SK-N-SH (cell line): ENCODE results near the gene MIER1. TPM values are rescaled to one million over a fixed set of nuclear protein-coding genes. Genes with fewer than 3 reads are reported as not detected.

Experiments used
- CTCF ChIA-PET: fragments of 300-600, 350-600 bp; formaldehyde crosslinking; extraction: SDS; loops from one replicate; lab custom pipeline; 2021; lab: Yijun Ruan, JAX
- POLR2A ChIA-PET: fragments of 350-600 bp; sonication (Branson Sonifier 250); formaldehyde crosslinking; extraction: SDS; loops from one replicate; lab custom pipeline; 2020; ENCODE audit warnings: antibody characterized with exemption, inconsistent platforms; lab: Yijun Ruan, JAX
- DNase-seq: peaks from one replicate; pipeline ENCODE4 v3.0.0; 2012
- H2AFZ ChIP-seq: fragments of 200-600 bp; sonication (generic); 2 replicates; pipeline ENCODE4 v1.8.1; 2016; ENCODE audit warnings: antibody characterized with exemption, mild to moderate bottlenecking, low read depth
- H3F3A ChIP-seq: fragments of 200-600 bp; sonication (generic); replicated peaks from 2 replicates; pipeline ENCODE3; 2016; ENCODE audit warnings: antibody characterized with exemption, mild to moderate bottlenecking; ENCODE audit not compliant: insufficient read depth
- H3K27ac ChIP-seq, 2 experiments: fragments of 200-500 bp in 1 of 2; fragments of 200-600 bp in 1 of 2; sonication (Bioruptor generic) in 1 of 2; sonication (generic), shearing (Covaris generic) in 1 of 2; 2 replicates each; pipeline versions ENCODE4 v1.5.1 to v1.6.1; 2014 to 2016; ENCODE audit warnings: low read depth in 2 of 2, inconsistent platforms in 1 of 2, low read length in 1 of 2, mild to moderate bottlenecking in 1 of 2, mixed read lengths in 1 of 2
- H3K27me3 ChIP-seq: fragments of 200-600 bp; sonication (generic), shearing (Covaris generic); 2 replicates; pipeline ENCODE4 v1.6.1; 2016; ENCODE audit warnings: mixed run types; ENCODE audit not compliant: insufficient read depth
- H3K36me3 ChIP-seq, 2 experiments: fragments of 200-500 bp in 1 of 2; fragments of 200-600 bp in 1 of 2; sonication (Bioruptor generic) in 1 of 2; sonication (generic) in 1 of 2; replicated peaks in 1 of 2; 2 replicates each; pipeline versions ENCODE3 to v1.5.1; 2014 to 2016; ENCODE audit warnings: low read length in 1 of 2, mild to moderate bottlenecking in 1 of 2; ENCODE audit not compliant: insufficient read depth in 2 of 2, control insufficient read depth in 1 of 2
- H3K4me1 ChIP-seq, 2 experiments: fragments of 200-500 bp in 1 of 2; fragments of 200-600 bp in 1 of 2; sonication (Bioruptor generic) in 1 of 2; sonication (generic), shearing (Covaris generic) in 1 of 2; 2 replicates each; pipeline versions ENCODE4 v1.5.1 to v1.6.1; 2014 to 2016; ENCODE audit warnings: low read depth in 1 of 2, low read length in 1 of 2, mixed run types in 1 of 2; ENCODE audit not compliant: insufficient read depth in 2 of 2, control insufficient read depth in 1 of 2
- H3K4me2 ChIP-seq: fragments of 200-600 bp; sonication (generic), shearing (Covaris generic); 2 replicates; pipeline ENCODE4 v1.6.1; 2017; ENCODE audit warnings: mixed run types
- H3K4me3 ChIP-seq, 2 experiments: fragments of 200-500 bp in 1 of 2; fragments of 200-600 bp in 1 of 2; sonication (Bioruptor generic) in 1 of 2; sonication (generic), shearing (Covaris generic) in 1 of 2; 2 replicates each; pipeline versions ENCODE4 v1.5.1 to v1.8.1; 2014 to 2016; ENCODE audit warnings: low read depth in 2 of 2, inconsistent platforms in 1 of 2, low read length in 1 of 2, mild to moderate bottlenecking in 1 of 2, mixed read lengths in 1 of 2, moderate library complexity in 1 of 2
- H3K79me2 ChIP-seq: fragments of 200-600 bp; sonication (generic); 2 replicates; pipeline ENCODE4 v1.8.1; 2017; ENCODE audit warnings: mild to moderate bottlenecking; ENCODE audit not compliant: insufficient read depth
- H3K9ac ChIP-seq: fragments of 200-600 bp; sonication (generic); 2 replicates; pipeline ENCODE4 v1.6.1; 2017; ENCODE audit warnings: mixed run types
- H3K9me2 ChIP-seq: fragments of 200-600 bp; sonication (generic); 2 replicates; pipeline ENCODE4 v1.6.1; 2017; ENCODE audit warnings: mixed run types
- H3K9me3 ChIP-seq: fragments of 200-600 bp; sonication (generic); 2 replicates; pipeline ENCODE4 v1.6.1; 2017; ENCODE audit warnings: mixed run types, mild to moderate bottlenecking, moderate library complexity
- H4K20me1 ChIP-seq: fragments of 200-600 bp; sonication (generic); 2 replicates; pipeline ENCODE4 v1.6.1; 2017; ENCODE audit warnings: mild to moderate bottlenecking, mixed run types; ENCODE audit not compliant: insufficient read depth
- EP300 ChIP-seq, 2 experiments: IDR thresholded peaks; 2 replicates each; pipeline versions ENCODE4 v1.4.0 to v1.6.1; 2012; ENCODE audit warnings: borderline replicate concordance in 1 of 2, low read depth in 1 of 2, low read length in 1 of 2
- FOSL2 ChIP-seq: IDR thresholded peaks from 2 replicates; pipeline ENCODE4 v1.4.0; 2012; ENCODE audit warnings: low read depth, mild to moderate bottlenecking, moderate library complexity, borderline replicate concordance
- FOXJ3 ChIP-seq: sonication (generic); formaldehyde crosslinking; IDR thresholded peaks from 2 replicates; pipeline ENCODE4 v1.5.1; 2020; ENCODE audit warnings: mild to moderate bottlenecking, missing genetic modification reagents
- FOXM1 ChIP-seq: IDR thresholded peaks from 2 replicates; pipeline ENCODE4 v1.4.0; 2012; ENCODE audit warnings: low read depth, mild to moderate bottlenecking
- JUND ChIP-seq: IDR thresholded peaks from 2 replicates; pipeline ENCODE4 v1.4.0; 2012
- MXI1 ChIP-seq: IDR thresholded peaks from 2 replicates; pipeline ENCODE4 v1.6.1; 2012; ENCODE audit warnings: mild to moderate bottlenecking, low read depth, low read length, improper control_type of control experiment
- POLR2AphosphoS5 ChIP-seq: IDR thresholded peaks from 2 replicates; pipeline ENCODE4 v1.6.1; 2012; ENCODE audit warnings: low read depth, low read length
- RAD21 ChIP-seq: IDR thresholded peaks from 2 replicates; pipeline ENCODE4 v1.6.1; 2012; ENCODE audit warnings: mild to moderate bottlenecking, low read length
- RFX5 ChIP-seq: IDR thresholded peaks from 2 replicates; pipeline ENCODE4 v1.6.1; 2012; ENCODE audit warnings: mild to moderate bottlenecking, improper control_type of control experiment, low read length
- SIN3A ChIP-seq: IDR thresholded peaks from 2 replicates; pipeline ENCODE4 v1.6.1; 2012; ENCODE audit warnings: low read depth, mild to moderate bottlenecking, low read length, moderate library complexity, borderline replicate concordance
- TCF12 ChIP-seq: IDR thresholded peaks from 2 replicates; pipeline ENCODE4 v1.4.0; 2012
- WGBS: methylation state at CpG from one replicate; pipeline ENCODE4 v1.1.6; 2017; ENCODE audit warnings: low lambda C conversion rate; 5-methylcytosine and 5-hydroxymethylcytosine counted together
- polyA plus RNA-seq, 3 experiments: library from polyadenylated mRNA; depleted of rRNA; stranded (reverse); fragments of >200 nt; gene quantifications; 2 replicates each; pipeline ENCODE4 v1.2.3, GENCODE V29; 2012
- TF ChIP-seq, protein P1 (sequence below): IDR thresholded peaks from 2 replicates; pipeline ENCODE4 v1.4.0; 2012; ENCODE audit warnings: low read depth
- TF ChIP-seq, protein P2 (sequence below): fragments of 200-600 bp; sonication (generic); IDR thresholded peaks from 2 replicates; pipeline ENCODE4 v1.6.1; 2017; ENCODE audit warnings: antibody characterized with exemption, mild to moderate bottlenecking, moderate library complexity

MIER1 gene
- polyA plus RNA-seq, 1 of the 3 experiments (the other 2 are of a cell fraction), result 4.4 TPM

DNA sequence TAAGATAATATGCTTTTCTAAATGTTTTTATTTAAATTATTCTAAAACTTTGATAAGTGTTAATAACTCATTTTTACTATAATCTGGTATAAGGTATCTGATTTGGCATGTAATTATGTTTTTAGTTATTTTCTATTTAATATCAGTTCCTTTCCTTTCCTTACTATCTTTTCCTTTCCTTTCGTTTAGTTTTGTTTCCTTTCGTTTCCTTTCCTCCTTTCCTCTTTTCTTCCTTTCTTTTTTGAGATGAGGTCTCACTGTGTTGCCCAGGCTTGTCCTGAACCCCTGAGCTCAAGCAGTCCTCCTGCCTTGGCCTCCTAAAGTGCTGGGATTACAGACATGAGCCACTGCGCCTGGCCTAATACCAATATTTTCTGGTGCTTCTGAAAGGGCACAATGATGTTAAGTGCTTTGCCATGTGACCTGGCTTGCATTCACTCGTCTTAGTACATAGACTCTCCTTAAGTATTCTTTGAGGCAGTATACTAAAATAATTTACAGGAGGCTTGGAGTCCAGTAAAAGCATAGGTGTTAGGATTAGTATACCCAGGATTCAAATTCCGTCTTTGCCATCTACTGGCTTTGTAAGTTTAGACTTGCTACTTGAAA lies 18.7 kb downstream of the MIER1 start:
- no peaks in the 10 kb centered on the region for H3K9me3 ChIP-seq
- DNase-seq, result no peak
- no peak overlapping the region for H3K9ac ChIP-seq
- H3F3A ChIP-seq, result peaks cover 32% of the 10 kb centered on the region
- peaks cover 17% of the 10 kb centered on the region; the same call in 1 of the 2 replicates for H4K20me1 ChIP-seq
- peaks cover 43 to 51% of the 10 kb centered on the region in 2 experiments for H3K36me3 ChIP-seq
- ChIA-PET CTCF (interaction anchor here (1.7 kb wide), 1 partner anchor 30 kb away, joined by 4 read pairs; no protein-coding TSS in a partner anchor), POLR2A (interaction anchor here (1.0 kb wide), 1 partner anchor 13 kb away, joined by 3 read pairs; no protein-coding TSS in a partner anchor)
- WGBS, result 88% methylated on average over 5 of the region's 5 CpGs
- no peaks in the 10 kb centered on the region for H3K9me2 ChIP-seq
- H3K4me2 ChIP-seq, result no peak overlapping the region
- TF ChIP-seq RFX5 (no peak), FOXJ3 (no peak), EP300 (IDR thresholded peaks at IDR 0.05; ENCODE audit: borderline replicate concordance in 1 of 2, low read depth in 1 of 2, low read length in 1 of 2) (no peak)
- H3K4me3 ChIP-seq, result no peak overlapping the region
- peaks cover 95% of the 10 kb centered on the region for H3K79me2 ChIP-seq
- peak overlapping the region in 1 of 2 experiments; percentile 74; a peak in 1 of 4 replicates for H3K27ac ChIP-seq
- H3K27me3 ChIP-seq, result no peaks in the 10 kb centered on the region
- no peak overlapping the region for H2AFZ ChIP-seq
- peaks cover 2 to 14% of the 10 kb centered on the region in 2 experiments; a peak in 2 of 4 replicates for H3K4me1 ChIP-seq

DNA sequence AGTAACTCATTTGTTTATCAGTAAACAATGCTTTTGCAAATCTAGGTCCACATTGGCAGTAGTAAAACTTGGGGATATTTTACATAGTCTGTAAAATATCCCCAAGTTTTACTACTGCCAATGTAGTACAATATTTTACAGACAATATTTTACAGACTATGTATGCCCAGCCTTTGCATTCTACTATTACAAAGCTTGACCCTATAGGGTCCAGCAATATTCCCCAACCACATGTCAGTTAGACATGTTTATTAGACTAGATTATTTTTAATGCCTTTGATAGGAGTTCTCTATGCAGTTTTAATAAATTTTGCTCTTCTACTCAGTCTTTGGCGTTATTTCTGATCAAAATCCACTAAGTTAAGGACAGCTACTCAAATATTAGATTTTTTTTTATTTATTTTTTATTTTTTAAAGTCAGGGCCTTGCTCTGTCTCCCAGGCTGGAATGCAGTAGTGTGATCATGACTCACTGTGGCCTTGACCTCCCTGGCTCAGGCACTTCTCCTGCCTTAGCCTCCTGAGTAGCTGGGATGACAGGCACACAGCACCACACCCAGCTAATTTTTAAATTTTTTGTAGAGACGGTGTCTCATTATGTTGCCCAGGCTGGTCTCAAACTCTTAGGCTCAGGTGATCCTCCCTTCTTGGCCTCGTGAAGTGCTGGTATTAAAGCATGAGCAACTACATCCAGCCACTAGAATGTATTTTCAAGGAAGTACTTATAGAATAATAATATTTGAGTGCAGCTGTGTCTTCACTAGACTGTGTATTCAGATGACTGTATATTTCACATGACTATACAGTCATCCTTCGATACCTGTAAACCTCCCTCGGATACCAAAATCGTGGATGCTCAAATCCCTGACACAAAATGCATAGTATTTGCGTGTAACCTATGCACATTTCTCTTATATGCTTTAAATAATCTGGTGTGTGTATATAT lies 19.8 kb downstream of the MIER1 start:
- TF ChIP-seq TCF12 (0 out of 2 replicates have a peak, but pooled peaks have one; percentile 8), SIN3A (0 out of 2 replicates have a peak, but pooled peaks have one; percentile 20), JUND (peak; percentile 41; the same call in 1 of the 2 replicates), RAD21 (no peak), POLR2AphosphoS5 (no peak), FOSL2 (peak; percentile 63; the same call in 1 of the 2 replicates), MXI1 (no peak), FOXM1 (no peak)
- TF ChIP-seq, protein P1, sequence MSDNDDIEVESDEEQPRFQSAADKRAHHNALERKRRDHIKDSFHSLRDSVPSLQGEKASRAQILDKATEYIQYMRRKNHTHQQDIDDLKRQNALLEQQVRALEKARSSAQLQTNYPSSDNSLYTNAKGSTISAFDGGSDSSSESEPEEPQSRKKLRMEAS, result 0 out of 2 replicates have a peak, but pooled peaks have one; percentile 31
- TF ChIP-seq, protein P2, sequence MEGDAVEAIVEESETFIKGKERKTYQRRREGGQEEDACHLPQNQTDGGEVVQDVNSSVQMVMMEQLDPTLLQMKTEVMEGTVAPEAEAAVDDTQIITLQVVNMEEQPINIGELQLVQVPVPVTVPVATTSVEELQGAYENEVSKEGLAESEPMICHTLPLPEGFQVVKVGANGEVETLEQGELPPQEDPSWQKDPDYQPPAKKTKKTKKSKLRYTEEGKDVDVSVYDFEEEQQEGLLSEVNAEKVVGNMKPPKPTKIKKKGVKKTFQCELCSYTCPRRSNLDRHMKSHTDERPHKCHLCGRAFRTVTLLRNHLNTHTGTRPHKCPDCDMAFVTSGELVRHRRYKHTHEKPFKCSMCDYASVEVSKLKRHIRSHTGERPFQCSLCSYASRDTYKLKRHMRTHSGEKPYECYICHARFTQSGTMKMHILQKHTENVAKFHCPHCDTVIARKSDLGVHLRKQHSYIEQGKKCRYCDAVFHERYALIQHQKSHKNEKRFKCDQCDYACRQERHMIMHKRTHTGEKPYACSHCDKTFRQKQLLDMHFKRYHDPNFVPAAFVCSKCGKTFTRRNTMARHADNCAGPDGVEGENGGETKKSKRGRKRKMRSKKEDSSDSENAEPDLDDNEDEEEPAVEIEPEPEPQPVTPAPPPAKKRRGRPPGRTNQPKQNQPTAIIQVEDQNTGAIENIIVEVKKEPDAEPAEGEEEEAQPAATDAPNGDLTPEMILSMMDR, result no peak
- WGBS, result 83% methylated on average over 7 of the region's 7 CpGs
- POLR2A ChIA-PET, result interaction anchor here (1.0 kb wide), 1 partner anchor 14 kb away, joined by 3 read pairs; no protein-coding TSS in a partner anchor

More for the DNA sequence above, 19.8 kb downstream of the MIER1 start:
- Histone ChIP-seq H3K4me3 (no peak overlapping the region), H3K27me3 (no peaks in the 10 kb centered on the region), H3K4me1 (peaks cover 0 to 14% of the 10 kb centered on the region in 2 experiments; a peak in 2 of 4 replicates), H3K9ac (no peak overlapping the region), H3K79me2 (peaks cover 93% of the 10 kb centered on the region), H4K20me1 (peaks cover 9% of the 10 kb centered on the region; the same call in 1 of the 2 replicates), H3K9me3 (no peaks in the 10 kb centered on the region), H3F3A (peaks cover 29% of the 10 kb centered on the region), H3K36me3 (peaks cover 53 to 60% of the 10 kb centered on the region in 2 experiments), H3K9me2 (no peaks in the 10 kb centered on the region), H3K27ac (peak overlapping the region; percentile 18 to 74; a peak in 3 of 4 replicates), H3K4me2 (no peak overlapping the region; the same call in 1 of the 2 replicates), H2AFZ (no peak overlapping the region)
- no peak for DNase-seq
- CTCF ChIA-PET, result interaction anchor here (0.8 to 1.7 kb wide), 3 partner anchors 11 to 269 kb away, joined by 3 to 4 read pairs (median 4); no protein-coding TSS in a partner anchor
